ENCODE results near the gene NDUFAF7.
"Not testable (repeated sequence)": the region's sequence is repeated elsewhere in the genome, so short reads cannot be mapped to it uniquely, and the experiment has no call there.

NDUFAF7 gene

DNA sequence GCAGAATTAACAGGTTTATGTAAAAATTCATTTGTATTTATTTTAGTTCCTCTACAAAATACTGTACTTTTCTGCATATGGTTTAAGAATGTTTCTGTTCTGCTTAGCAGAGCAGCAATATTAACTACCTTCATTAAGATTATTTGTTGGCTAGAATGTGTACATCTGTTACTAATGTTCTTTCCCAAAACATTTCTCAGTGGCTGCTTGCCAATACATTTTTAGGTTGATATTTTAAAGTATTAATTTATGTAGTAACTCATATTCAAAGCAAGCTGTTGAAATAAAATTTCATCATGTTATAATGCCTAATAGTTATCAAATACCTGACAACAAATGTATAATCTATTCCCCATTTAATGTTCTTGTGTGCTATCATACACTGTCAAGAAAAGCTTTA lies 52.9 kb downstream of the NDUFAF7 start:
- DNase-seq, result no peak

DNA sequence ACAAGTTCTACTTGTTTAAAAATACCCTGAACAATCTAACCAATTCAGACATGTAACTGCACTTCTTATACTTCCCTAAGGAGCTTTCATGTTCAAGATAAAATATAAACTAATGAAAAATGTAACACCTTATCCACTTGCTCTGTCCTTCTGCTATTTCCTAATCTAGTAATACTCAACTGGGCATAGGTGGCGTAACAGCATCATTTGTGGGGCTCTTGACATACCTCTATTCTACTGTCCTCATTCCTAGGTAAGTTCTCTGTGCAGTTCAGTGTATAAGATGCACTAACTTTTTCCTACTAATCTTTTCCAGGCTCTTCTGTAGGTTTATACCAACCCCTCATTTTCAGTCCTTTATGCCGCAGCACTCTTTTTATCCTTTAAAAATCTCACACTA lies 56.5 kb downstream of the NDUFAF7 start:
- DNase-seq, result peak; percentile 21

DNA sequence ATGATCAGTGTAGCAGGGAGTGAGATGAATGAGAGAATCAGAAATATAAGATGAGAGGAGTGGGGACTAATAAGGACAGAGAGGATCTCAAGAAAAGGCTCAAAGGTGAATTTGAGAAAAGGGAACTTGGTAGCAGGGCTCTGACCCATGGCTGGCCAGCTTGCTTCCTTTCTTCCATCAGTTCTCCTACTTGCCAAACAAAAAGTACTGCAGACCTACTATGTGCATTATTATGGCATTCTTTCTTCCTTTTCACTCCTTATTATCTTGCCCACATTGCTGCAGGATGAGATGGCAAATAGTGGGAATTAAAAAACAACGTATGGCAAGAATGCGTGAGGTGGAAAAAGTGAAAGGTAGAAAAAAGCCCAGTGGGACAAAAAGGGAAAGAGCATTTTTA lies 60.2 kb downstream of the NDUFAF7 start:
- no peak for DNase-seq

DNA sequence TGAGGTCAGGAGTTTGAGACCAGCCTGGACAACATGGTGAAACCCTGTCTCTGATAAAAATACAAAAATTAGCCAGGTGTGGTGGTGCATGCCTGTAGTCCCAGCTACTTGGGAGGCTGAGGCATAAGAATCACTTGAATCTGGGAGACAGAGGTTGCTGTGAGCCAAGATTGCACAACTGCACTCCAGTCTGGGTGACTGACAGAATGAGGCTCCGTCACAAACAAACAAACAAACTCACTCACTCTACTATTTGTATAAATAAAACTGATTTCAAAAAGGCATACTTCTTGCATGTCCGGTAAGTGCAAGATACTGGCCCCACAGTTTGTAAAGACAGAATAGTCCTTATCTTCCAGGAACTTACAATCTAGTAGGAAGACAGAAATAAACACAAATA lies 63.4 kb downstream of the NDUFAF7 start:
- not testable (repeated sequence) for DNase-seq

DNA sequence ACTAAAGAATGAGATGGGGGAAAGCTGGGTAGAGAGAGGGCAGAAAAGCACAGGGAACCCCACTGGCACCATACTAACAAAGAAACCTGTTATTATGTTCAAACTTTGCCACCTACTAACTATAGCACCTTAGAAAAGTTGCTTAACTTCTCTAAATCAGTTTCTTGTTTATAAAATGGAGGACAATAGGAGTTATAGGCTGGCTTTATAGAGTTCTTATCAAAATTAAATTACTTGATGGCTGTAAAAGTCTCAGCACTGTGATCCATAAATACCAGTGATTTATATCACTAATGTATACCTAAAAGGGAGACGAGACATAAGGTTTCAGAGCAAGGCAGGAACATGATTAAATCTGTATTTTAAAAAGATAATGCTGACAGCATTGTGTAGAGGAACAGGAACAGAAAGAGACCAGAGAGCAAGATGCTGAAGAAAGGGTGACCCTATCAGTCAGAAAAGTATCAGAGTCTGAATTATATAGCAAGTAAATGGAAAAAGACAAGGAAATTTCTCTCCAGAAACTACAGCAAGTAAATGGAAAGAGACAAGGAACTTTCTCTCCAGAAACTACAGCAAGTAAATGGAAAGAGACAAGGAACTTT lies 64.1 kb downstream of the NDUFAF7 start:
- no peak for DNase-seq

DNA sequence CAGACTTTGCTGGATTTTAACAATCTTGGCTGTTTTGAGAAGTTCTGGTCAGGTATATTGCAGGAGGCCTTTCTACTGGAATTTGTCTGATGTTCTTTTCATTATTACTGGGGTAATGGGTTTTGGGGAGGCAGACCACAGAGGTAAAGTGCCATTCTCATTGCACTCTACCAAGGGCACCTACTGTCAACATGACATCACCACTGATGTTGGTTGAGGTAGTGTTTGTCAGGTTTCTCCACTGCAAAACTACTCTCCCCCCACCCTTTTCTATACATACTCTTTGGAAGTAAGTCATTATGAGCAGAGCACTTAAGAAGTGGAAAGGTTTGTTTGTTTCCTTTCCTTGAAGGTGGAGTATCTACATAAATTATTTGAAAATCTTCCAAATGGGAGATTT lies 66.2 kb downstream of the NDUFAF7 start:
- DNase-seq, result no peak
